HEK293 (cell line): ENCODE data around the gene PCNX4.

Source experiments
- EGR2 ChIP-seq: fragments of 450-650 bp; formaldehyde crosslinking; IDR thresholded peaks from 2 replicates; pipeline ENCODE4 v1.5.1; 2016; ENCODE audit warnings: low read depth, missing biosample characterization, missing genetic modification characterization
- ZNF302 ChIP-seq: fragments of 450-650 bp; formaldehyde crosslinking; IDR thresholded peaks from 2 replicates; pipeline ENCODE4 v1.5.1; 2016; ENCODE audit warnings: missing biosample characterization, missing genetic modification characterization, low read depth
- ZNF510 ChIP-seq: fragments of 450-650 bp; formaldehyde crosslinking; IDR thresholded peaks from 2 replicates; pipeline ENCODE4 v1.5.1; 2018; ENCODE audit warnings: mild to moderate bottlenecking, missing genetic modification characterization, missing biosample characterization; ENCODE audit not compliant: insufficient replicate concordance
- ZNF558 ChIP-seq: fragments of 450-650 bp; formaldehyde crosslinking; IDR thresholded peaks from 2 replicates; pipeline ENCODE4 v1.5.1; 2016; ENCODE audit warnings: missing biosample characterization, missing genetic modification characterization
- ZNF76 ChIP-seq: fragments of 450-650 bp; formaldehyde crosslinking; IDR thresholded peaks from 2 replicates; pipeline ENCODE4; 2016; ENCODE audit warnings: low read depth, missing biosample characterization, missing genetic modification characterization, borderline replicate concordance
- ZNF830 ChIP-seq: fragments of 450-650 bp; IDR thresholded peaks from 2 replicates; pipeline ENCODE4 v1.5.0; 2018; ENCODE audit warnings: missing biosample characterization, missing genetic modification characterization, low read depth, mild to moderate bottlenecking, moderate library complexity
- TF ChIP-seq, protein P1 (sequence below): fragments of 450-650 bp; formaldehyde crosslinking; IDR thresholded peaks from 2 replicates; pipeline ENCODE4 v1.5.1; 2016; ENCODE audit warnings: missing biosample characterization, missing genetic modification characterization
- TF ChIP-seq, protein P2 (sequence below): fragments of 450-650 bp; formaldehyde crosslinking; IDR thresholded peaks from 2 replicates; pipeline ENCODE4 v1.5.1; 2016; ENCODE audit warnings: missing biosample characterization, missing genetic modification characterization, low read depth
- TF ChIP-seq, protein P3 (sequence below): fragments of 450-650 bp; formaldehyde crosslinking; IDR thresholded peaks from 2 replicates; pipeline ENCODE4 v1.5.0; 2017; ENCODE audit warnings: missing biosample characterization, missing genetic modification characterization, borderline replicate concordance

DNA sequence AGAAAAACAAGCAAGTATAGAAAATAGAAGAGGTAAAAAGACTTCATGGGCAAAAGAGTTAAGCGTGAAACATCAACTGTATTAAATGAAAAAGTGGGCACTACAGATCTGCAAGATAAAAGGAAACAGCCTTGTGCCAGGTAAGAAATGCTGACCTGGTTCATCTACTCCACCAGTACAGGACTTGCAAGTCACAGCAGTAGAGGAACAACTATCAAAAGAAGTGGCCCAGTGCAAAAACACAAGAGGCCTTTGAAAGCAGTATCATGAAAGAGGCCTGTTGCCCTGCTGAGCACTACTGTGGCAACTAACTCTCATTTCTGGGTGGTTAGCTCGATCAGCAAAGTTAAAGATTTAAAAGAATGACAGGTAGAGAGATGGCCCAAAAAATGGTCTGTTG, 62.9 kb downstream of the PCNX4 start:
- TF ChIP-seq, protein P1, sequence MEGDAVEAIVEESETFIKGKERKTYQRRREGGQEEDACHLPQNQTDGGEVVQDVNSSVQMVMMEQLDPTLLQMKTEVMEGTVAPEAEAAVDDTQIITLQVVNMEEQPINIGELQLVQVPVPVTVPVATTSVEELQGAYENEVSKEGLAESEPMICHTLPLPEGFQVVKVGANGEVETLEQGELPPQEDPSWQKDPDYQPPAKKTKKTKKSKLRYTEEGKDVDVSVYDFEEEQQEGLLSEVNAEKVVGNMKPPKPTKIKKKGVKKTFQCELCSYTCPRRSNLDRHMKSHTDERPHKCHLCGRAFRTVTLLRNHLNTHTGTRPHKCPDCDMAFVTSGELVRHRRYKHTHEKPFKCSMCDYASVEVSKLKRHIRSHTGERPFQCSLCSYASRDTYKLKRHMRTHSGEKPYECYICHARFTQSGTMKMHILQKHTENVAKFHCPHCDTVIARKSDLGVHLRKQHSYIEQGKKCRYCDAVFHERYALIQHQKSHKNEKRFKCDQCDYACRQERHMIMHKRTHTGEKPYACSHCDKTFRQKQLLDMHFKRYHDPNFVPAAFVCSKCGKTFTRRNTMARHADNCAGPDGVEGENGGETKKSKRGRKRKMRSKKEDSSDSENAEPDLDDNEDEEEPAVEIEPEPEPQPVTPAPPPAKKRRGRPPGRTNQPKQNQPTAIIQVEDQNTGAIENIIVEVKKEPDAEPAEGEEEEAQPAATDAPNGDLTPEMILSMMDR (tag by site-specific recombination), result no peak
- TF ChIP-seq, protein P2, sequence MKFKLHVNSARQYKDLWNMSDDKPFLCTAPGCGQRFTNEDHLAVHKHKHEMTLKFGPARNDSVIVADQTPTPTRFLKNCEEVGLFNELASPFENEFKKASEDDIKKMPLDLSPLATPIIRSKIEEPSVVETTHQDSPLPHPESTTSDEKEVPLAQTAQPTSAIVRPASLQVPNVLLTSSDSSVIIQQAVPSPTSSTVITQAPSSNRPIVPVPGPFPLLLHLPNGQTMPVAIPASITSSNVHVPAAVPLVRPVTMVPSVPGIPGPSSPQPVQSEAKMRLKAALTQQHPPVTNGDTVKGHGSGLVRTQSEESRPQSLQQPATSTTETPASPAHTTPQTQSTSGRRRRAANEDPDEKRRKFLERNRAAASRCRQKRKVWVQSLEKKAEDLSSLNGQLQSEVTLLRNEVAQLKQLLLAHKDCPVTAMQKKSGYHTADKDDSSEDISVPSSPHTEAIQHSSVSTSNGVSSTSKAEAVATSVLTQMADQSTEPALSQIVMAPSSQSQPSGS, result no peak
- TF ChIP-seq, protein P3, sequence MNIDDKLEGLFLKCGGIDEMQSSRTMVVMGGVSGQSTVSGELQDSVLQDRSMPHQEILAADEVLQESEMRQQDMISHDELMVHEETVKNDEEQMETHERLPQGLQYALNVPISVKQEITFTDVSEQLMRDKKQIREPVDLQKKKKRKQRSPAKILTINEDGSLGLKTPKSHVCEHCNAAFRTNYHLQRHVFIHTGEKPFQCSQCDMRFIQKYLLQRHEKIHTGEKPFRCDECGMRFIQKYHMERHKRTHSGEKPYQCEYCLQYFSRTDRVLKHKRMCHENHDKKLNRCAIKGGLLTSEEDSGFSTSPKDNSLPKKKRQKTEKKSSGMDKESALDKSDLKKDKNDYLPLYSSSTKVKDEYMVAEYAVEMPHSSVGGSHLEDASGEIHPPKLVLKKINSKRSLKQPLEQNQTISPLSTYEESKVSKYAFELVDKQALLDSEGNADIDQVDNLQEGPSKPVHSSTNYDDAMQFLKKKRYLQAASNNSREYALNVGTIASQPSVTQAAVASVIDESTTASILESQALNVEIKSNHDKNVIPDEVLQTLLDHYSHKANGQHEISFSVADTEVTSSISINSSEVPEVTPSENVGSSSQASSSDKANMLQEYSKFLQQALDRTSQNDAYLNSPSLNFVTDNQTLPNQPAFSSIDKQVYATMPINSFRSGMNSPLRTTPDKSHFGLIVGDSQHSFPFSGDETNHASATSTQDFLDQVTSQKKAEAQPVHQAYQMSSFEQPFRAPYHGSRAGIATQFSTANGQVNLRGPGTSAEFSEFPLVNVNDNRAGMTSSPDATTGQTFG (tag by site-specific recombination), result no peak
- TF ChIP-seq ZNF302 (tag by site-specific recombination) (no peak), ZNF830 (tag by site-specific recombination) (no peak), ZNF510 (no peak), EGR2 (tag by site-specific recombination) (no peak), ZNF558 (tag by site-specific recombination) (no peak), ZNF76 (tag by site-specific recombination) (no peak)
